Measurements from ENCODE around the gene KRTCAP3.

Gene KRTCAP3

GRCh38 chr2:27493948-27494283 lies 51.7 kb downstream of the KRTCAP3 start:
- TF ChIP-seq, protein P1, sequence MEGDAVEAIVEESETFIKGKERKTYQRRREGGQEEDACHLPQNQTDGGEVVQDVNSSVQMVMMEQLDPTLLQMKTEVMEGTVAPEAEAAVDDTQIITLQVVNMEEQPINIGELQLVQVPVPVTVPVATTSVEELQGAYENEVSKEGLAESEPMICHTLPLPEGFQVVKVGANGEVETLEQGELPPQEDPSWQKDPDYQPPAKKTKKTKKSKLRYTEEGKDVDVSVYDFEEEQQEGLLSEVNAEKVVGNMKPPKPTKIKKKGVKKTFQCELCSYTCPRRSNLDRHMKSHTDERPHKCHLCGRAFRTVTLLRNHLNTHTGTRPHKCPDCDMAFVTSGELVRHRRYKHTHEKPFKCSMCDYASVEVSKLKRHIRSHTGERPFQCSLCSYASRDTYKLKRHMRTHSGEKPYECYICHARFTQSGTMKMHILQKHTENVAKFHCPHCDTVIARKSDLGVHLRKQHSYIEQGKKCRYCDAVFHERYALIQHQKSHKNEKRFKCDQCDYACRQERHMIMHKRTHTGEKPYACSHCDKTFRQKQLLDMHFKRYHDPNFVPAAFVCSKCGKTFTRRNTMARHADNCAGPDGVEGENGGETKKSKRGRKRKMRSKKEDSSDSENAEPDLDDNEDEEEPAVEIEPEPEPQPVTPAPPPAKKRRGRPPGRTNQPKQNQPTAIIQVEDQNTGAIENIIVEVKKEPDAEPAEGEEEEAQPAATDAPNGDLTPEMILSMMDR (IDR thresholded peaks at IDR 0.05; ENCODE audit: borderline replicate concordance, insufficient read depth, low read depth, low read length), result no peak
- H3K4me3 ChIP-seq (ENCODE audit: low read depth, low read length), result no peak overlapping the region
